NCI-H2107 treated with DMSO at 0.1 percent for 48 hours (cell line): ENCODE data around the gene BBLN.

ENCODE experiments used
- DNase-seq: peaks from one replicate; lab custom pipeline; 2025; ENCODE audit not compliant: unreplicated experiment; lab: John Stamatoyannopoulos, UW

Gene BBLN

DNA sequence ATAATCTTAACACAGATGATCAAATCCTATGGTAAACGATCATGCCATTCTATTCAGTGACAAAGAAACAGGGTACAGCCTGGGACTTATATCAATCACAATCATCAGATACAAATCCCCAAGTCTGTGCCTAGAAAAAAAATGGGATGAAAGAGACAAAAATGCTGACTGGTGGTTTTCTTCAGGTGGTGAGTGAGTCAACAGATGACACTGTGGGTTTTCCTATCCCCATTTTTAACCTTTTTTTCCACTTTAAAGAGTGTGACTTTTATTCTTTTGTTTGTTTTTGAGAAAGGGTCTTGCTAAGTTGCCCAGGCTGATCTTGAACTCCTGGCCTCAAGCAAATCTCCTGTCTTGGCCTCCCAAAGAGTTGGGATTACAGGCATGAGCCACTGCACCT lies 28.1 kb downstream of the BBLN start:
- DNase-seq: no peak

DNA sequence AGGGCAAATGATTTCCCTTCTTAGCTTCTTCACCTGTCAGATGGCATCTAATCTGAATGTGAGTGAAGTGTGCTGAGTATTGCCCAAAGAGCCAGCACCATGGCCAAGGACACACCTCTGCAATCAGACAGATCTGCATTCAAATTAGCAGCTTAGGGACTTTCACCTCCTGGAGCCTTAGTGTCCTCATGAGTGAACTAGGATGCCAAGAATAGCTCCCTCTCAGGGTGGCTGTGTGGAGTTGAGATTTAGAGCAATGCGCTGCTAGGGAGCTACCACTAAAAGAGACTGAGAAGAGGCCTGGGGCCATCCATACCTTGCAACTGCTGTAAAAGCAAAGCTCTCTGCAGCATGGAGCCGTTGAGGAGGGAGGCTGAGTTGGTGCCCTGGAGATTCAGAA lies 29.9 kb downstream of the BBLN start:
- DNase-seq: no peak

- no peak for DNase-seq
These were observed 30.7 kb downstream of the BBLN start for GRCh38 chr9:128190516-128191405.

GRCh38 chr9:128191406-128192046 lies 31.5 kb downstream of the BBLN start, which contains the start of gene CIZ1:
TSS of gene CIZ1 (minus strand) at chr9:128191572. CDS start at chr9:128190857, 715 bp downstream.
- no peak for DNase-seq

- no peak for DNase-seq
These were observed 32.7 kb downstream of the BBLN start for GRCh38 chr9:128192601-128193371.

GRCh38 chr9:128193469-128194096 lies 33.5 kb downstream of the BBLN start:
- DNase-seq: no peak

DNA sequence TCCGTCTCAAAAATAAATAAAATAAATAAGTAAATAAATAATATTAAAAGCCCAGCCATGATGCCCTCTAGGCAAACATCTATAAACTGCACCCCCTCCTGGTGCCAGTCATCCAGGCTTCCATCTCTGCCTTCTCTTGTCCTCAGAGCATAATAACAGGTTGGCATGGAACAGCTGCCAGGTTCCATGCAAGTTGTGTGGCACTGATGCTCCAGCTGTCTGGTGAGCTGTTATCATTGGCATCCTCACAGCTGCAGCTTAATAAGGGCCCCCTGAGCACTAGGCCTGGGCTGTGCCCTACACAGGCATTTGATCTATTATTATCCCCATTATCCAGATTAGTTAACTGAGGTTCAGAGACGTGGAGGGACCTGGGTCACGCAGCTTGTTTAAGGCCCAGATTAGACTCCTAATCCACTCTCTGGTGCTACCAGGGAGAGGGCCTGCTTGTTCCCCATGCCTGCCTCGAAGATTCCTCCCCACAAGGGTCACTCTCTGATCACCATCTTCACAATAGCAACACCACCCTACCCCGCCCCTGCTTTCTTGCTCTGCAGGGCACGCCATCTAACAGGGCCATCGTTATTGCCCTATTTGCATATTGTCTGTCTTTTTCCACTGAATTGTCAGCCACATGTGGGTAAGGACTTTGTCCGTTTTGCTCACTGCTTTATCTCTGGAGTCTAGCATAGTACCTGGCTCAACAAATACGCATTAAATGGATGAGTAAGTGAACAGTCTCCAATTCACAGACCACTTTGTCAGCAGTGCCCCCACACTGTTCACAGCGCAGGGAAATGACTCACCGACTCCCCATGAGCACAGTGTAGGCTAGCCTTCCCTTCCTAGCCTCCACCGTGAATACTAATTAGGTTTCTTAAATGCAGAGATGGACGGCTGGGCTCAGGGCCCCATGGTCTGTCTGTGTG lies 41.6 kb downstream of the BBLN start:
- DNase-seq: no peak

DNA sequence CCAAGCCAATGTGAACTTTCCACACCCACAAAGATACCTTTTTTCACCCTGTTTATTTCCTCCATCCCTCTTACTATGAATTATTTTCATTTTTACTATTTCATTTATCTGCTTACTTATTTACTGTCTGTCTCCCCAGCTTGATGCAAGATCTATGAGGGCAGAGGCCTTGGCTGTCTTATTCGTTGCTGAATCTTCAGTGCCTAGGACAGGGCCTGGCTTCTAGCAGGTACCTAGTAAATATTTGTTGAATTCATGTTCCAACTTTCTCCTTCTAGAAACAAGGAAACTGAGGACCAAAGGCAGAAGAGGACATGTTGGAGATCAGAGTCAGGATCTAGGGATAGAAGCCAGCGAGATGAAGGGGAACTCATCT lies 42.6 kb downstream of the BBLN start:
- DNase-seq: no peak

DNA sequence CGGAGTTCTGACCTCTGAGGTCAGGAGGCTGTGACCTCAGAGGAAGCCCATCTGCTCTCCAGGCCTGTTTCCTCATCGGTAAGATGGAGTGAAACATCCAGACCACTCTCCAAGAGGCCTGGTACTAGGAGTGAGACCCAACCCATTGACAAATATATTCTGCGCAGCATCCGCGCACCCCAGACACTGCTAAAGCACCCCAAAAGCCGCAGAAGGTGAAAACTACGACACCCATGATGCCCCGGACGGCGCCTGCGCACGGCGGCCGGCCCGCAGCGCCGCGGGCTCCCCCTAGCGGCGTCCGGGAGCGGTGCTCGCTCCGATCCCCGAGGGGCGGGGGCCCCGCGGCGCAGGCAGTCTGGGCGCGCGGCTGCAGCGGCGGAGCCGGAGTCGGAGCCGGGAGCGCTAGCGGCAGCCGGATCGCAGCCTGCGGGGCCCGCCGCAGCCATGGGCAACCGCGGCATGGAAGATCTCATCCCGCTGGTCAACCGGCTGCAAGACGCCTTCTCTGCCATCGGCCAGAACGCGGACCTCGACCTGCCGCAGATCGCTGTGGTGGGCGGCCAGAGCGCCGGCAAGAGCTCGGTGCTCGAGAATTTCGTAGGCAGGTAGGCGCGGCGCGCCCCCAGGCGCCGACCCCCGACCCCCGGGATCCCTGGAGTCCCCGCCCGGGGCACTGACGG lies 43.1 kb downstream of the BBLN start, which contains the start of gene DNM1:
Gene DNM1 (plus strand): TSS at position 356 of the 683 bp plus-strand sequence. CDS start 92 bp downstream, at position 448.
- DNase-seq: peak; percentile 10

DNA sequence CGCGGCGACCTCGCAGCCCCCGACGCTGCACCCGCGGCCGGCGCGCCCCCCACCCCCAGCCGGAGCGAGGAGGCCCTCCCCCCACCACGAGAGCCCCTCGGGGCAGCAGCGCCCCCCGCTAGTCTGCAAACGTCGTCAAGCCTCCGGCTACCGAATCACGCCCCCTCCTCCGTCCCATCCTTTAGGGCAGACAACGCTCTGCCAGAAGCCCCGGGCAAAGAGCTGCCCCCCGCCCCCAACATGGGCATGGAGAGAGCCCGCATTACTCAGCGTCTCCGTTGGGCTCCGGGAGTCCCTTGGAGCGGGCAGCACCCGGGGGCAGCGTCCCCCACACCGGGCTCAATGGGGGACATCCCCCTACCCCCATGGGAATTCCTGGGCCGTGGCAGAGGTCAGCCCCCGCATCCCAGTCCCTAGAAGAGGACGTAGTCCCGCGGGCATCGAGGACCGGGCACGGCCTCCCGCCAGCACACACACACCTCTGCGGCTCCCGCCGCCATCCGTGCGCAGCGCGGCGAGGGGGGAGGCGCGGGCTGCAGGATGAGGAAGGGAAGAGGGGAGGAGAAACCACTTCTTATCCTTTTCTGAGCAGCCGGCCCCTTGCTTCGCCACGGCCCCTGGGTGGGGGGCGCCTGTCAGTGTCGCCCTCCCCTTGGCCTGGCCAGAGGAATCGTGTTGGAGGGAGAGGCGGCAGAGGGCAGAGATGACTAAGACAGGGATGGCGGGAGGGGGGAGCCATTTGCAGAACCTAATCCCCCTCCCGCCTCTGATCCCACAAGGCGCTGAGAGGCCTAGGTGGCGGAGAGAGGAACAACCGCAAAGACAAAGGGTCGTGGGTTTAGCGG lies 43.9 kb downstream of the BBLN start:
- peak; percentile 38 for DNase-seq

DNA sequence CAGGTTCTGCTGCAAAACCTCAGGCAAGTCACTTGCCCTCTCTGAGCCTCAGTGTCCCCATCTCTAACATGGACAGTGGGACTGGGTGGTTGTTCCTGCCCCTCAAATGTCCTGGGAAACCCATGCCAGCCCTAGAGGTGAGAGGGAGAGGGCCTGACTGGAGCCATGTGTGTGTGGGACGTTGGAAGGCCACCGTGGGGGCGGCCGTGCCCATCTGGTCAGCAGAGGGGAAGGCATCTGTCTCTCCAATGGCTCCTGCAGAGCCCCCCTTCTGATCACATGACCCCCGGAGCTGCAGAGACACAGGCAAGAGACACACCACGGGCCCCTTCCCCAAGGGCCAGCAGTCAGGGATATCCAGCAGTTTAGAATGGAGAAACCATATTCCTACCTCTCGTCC lies 44.8 kb downstream of the BBLN start:
- DNase-seq: no peak

DNA sequence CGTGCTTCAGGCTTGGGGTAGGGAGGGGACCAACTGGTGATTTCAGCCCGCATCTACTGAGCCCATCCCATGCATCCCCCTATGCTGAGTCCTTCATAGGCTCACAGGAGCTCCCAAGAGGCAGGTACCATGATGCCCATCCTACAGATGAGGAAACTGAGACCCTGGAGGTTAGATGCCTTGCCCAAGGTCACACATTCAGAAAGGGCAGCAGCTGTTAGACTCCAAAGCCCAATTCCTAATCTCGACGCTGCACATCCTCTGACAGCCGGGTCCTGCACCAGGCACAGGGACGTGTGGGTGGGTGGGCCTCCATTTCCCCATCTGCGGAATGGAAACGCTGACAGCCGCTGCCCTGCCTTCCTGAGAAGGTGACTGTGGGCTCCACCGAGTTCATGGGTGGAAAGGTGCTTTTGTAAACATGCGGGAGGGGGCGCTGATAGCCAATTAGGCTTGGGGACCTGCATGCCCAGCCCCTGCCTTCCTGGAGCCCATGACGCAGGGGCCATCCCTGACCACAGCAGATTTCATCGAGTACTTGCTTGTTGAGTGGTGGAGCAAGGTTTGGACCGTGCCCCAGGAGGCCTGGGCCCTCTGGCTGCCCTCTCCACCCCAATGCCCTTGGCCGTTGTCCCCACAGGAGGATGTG lies 45.4 kb downstream of the BBLN start:
- DNase-seq: no peak

- no peak for DNase-seq
These were observed 46.4 kb downstream of the BBLN start for GRCh38 chr9:128206484-128206883.

- no peak for DNase-seq
These were observed 47.1 kb downstream of the BBLN start for GRCh38 chr9:128206916-128207910.

DNA sequence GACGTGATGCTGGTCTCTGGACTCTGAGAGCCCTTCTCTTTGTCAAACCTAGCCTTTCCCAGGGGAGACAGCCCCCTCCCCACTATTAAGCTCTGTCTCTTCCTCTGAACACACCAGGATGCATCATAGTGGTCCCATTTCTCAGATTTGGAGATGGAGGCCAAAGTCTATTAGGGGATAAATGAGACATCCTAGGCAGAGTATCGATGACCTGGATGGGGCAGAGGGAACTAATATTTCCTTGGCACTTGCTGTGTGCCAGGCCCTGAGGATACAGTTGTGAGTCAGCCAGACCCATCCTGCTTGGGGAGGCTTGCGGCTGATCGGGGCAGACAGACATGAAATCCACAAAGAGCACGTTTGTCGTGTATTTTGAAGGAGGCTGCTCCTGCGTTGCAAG lies 48.3 kb downstream of the BBLN start:
- no peak for DNase-seq

GRCh38 chr9:128208946-128209669 lies 49.0 kb downstream of the BBLN start:
- no peak for DNase-seq
